Epithelial cell of esophagus (primary cell): Measurements from ENCODE around the gene SDE2.
A peak's percentile ranks its signal among the peaks of the same experiment; 100 is the strongest.
"Not testable (repeated sequence)": the region's sequence is repeated elsewhere in the genome, so short reads cannot be mapped to it uniquely, and the experiment has no call there.

Experiments
- DNase-seq: peaks from one replicate; pipeline ENCODE4 v3.0.0; 2010; ENCODE audit warnings: low read depth
- H3K4me3 ChIP-seq: 2 replicates; pipeline ENCODE4 v1.5.1; 2011; ENCODE audit warnings: mild to moderate bottlenecking, low read length, control low read depth
- TF ChIP-seq, protein P1 (sequence below): IDR thresholded peaks from 2 replicates; pipeline ENCODE4 v1.5.1; 2011; ENCODE audit warnings: low read depth, mild to moderate bottlenecking, low read length, control low read depth, inconsistent platforms; ENCODE audit not compliant: insufficient read depth; ENCODE audit errors: missing control alignments

SDE2 gene

DNA sequence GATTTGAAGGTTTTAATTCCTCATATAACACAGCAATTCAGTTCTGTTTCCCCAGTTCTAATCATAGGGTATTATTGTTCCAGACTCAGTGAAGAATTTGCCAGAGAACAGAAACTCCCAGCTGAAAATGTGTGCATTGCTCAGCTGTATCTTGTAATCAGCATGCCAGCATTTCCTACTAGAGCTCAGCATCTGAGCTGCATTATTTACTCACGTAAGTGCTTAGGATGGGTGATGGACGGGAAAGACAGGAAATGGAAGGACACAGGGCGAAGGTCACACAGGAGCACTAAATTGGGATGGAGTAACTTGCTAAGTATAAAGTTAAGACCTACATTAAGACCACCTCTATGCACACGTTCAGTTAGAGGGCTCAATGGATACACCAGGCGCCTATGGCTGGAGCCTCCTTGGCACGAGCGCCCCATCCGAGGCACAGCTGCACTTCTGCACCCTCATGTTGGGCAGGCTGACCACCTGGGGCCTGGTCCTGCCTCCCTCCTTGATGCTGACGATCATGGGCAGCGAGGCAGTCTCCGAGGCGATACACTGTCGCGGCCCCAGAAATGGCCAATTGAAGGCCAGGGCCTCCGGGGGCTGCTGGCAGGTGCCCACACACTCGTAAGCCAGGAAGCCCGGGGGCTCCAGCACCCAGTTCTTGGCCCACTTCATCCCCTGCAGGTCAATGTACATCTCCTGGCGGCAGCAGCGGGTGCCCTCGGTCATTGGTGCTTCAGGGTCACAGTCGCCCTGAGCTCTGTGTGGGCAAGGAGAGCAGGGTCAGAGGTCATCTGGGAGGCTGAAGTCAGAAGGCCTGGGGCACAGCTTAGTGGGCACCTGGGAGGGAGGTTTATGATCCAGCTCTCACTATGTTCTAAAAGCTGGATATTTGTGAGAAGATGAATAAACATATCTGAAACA lies 61.8 kb downstream of the SDE2 start:
- no peak for DNase-seq
- no peak overlapping the region for H3K4me3 ChIP-seq
- TF ChIP-seq, protein P1, sequence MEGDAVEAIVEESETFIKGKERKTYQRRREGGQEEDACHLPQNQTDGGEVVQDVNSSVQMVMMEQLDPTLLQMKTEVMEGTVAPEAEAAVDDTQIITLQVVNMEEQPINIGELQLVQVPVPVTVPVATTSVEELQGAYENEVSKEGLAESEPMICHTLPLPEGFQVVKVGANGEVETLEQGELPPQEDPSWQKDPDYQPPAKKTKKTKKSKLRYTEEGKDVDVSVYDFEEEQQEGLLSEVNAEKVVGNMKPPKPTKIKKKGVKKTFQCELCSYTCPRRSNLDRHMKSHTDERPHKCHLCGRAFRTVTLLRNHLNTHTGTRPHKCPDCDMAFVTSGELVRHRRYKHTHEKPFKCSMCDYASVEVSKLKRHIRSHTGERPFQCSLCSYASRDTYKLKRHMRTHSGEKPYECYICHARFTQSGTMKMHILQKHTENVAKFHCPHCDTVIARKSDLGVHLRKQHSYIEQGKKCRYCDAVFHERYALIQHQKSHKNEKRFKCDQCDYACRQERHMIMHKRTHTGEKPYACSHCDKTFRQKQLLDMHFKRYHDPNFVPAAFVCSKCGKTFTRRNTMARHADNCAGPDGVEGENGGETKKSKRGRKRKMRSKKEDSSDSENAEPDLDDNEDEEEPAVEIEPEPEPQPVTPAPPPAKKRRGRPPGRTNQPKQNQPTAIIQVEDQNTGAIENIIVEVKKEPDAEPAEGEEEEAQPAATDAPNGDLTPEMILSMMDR = no peak

DNA sequence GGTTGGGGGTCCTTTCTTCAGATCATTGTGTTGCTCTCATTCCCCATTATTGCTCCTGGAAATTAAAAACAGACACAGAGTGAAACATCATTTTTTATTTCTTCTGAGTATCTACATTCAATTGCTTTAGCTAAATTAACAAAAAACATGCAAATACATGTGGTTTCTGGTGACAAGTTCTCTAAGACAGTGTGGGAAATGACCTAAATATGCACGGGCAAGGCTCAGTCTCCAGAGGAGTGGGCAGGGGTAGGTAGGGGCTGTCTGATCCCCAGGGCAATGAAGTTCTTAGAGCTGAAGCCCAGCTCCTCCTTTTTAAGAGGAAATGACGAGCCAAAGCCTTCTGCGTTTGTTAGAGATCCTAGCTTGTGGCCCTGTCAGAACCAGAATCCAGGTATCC lies 62.6 kb downstream of the SDE2 start:
- TF ChIP-seq, protein P1 = no peak
- no peak overlapping the region for H3K4me3 ChIP-seq
- DNase-seq = no peak

DNA sequence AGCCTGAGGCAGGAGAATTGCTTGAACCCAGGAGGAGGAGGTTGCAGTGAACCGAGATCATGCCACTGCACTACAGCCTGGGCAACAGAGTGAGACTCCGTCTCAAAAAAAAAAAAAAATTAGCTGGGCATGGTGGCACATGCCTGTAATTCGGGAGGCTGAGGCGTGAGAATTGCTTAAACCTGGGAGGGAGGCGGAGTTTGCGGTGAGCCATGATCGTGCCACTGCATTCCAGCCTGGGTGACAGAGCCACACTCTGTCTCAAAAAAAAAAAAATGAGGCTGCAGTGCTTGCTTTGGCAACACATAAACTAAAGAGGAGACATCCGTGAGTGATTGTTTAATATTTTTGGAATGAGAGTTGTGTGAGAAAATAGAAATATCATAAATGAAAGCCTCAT lies 63.1 kb downstream of the SDE2 start:
- peak; percentile 82 for DNase-seq
- not testable (repeated sequence) for H3K4me3 ChIP-seq

DNA sequence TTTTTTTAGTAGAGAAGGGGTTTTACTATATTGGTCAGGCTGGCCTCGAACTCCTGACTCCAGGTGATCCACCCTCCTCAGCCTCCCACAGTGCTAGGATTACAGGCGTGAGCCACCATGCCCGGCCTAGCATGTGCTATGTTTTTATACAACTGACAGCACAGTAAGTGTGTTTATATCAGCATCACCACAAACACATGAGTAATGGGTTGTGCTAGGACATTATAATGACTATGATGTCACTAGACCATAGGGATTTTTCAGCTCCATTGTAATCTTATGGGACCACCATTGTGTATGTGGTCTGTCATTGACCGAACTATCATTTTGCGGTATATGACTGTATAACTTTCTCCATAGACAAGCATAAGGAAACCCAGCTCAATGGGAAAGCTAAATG lies 64.4 kb downstream of the SDE2 start:
- no peak overlapping the region for H3K4me3 ChIP-seq
- no peak for DNase-seq

GRCh38 chr1:225933072-225933471 lies 66.1 kb downstream of the SDE2 start:
- DNase-seq = peak; percentile 87
- no peak overlapping the region for H3K4me3 ChIP-seq
- TF ChIP-seq, protein P1 = no peak

More for the DNA sequence above, 64.4 kb downstream of the SDE2 start:
- TF ChIP-seq, protein P1 = no peak
